ENCODE data around the gene EWSR1.

- TF ChIP-seq CTCF (IDR thresholded peaks at IDR 0.05; ENCODE audit: borderline replicate concordance, extremely low read depth, low read length, poor library complexity, severe bottlenecking): no peak
- no peak for TF ChIP-seq EZH2 (IDR thresholded peaks at IDR 0.05; ENCODE audit: borderline replicate concordance, low read depth, low read length, severe bottlenecking)
These were observed 78.6 kb downstream of the EWSR1 start for GRCh38 chr22:29346659-29347058.

Data from DND-41 (cell line).